Spleen (tissue), 7 donors: Measurements from ENCODE around the gene PHACTR2.
"Not testable (repeated sequence)": the region's sequence is repeated elsewhere in the genome, so short reads cannot be mapped to it uniquely, and the experiment has no call there.

ENCODE experiments used
- POLR2A ChIP-seq, 3 donors: fragments of 450-650 bp; IDR thresholded peaks; one replicate each; pipeline ENCODE4 v1.5.1; 2017; ENCODE audit warnings: antibody characterized with exemption in 3 of 3, mild to moderate bottlenecking in 1 of 3
- POLR2AphosphoS5 ChIP-seq, 3 donors: sonication (generic); formaldehyde crosslinking; IDR thresholded peaks; one replicate each; pipeline ENCODE4 v1.5.1; 2017; ENCODE audit warnings: antibody characterized with exemption in 3 of 3
- TF ChIP-seq, protein P1 (sequence below), 11 experiments: fragments of 200-600 bp in 7 of 11; fragments of 450-650 bp in 4 of 11; sonication (generic) in 4 of 11; IDR thresholded peaks in 8 of 11; conservative IDR thresholded peaks in 3 of 11; 1 replicate in 7 of 11; 2 replicates in 4 of 11; pipeline versions ENCODE4 v1.4.0 to v1.8.0; 2016 to 2021; ENCODE audit warnings: antibody characterized with exemption in 11 of 11, inconsistent platforms in 4 of 11, mild to moderate bottlenecking in 1 of 11
- donor health status: DM: no; HTN: no; CAD: no; lungs with moderate emphysema.
- donor health status: DM: no; HTN: no; CAD: no.
- donor health status: DM: no; HTN: no; CAD: no.

GRCh38 chr6:143649319-143649718 lies 28.4 kb upstream of the PHACTR2 start:
- not testable (repeated sequence) for TF ChIP-seq POLR2A, POLR2AphosphoS5 (IDR thresholded peaks at IDR 0.05)
- TF ChIP-seq, protein P1, sequence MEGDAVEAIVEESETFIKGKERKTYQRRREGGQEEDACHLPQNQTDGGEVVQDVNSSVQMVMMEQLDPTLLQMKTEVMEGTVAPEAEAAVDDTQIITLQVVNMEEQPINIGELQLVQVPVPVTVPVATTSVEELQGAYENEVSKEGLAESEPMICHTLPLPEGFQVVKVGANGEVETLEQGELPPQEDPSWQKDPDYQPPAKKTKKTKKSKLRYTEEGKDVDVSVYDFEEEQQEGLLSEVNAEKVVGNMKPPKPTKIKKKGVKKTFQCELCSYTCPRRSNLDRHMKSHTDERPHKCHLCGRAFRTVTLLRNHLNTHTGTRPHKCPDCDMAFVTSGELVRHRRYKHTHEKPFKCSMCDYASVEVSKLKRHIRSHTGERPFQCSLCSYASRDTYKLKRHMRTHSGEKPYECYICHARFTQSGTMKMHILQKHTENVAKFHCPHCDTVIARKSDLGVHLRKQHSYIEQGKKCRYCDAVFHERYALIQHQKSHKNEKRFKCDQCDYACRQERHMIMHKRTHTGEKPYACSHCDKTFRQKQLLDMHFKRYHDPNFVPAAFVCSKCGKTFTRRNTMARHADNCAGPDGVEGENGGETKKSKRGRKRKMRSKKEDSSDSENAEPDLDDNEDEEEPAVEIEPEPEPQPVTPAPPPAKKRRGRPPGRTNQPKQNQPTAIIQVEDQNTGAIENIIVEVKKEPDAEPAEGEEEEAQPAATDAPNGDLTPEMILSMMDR (IDR thresholded peaks at IDR 0.05 in 8 of 11, conservative IDR thresholded peaks at IDR 0.05 in 3 of 11) = not testable (repeated sequence)
